HG03439 (cell line): ENCODE data around the gene SNX32.
"Not testable (repeated sequence)": the region's sequence is repeated elsewhere in the genome, so short reads cannot be mapped to it uniquely, and the experiment has no call there.

ENCODE experiments used
- ATAC-seq: cut with Tn5 transposase; IDR thresholded peaks from one replicate; pipeline ENCODE4 v1.9.1; 2021; ENCODE audit warnings: mild to moderate bottlenecking, moderate library complexity; ENCODE audit not compliant: unreplicated experiment

SNX32 gene

DNA sequence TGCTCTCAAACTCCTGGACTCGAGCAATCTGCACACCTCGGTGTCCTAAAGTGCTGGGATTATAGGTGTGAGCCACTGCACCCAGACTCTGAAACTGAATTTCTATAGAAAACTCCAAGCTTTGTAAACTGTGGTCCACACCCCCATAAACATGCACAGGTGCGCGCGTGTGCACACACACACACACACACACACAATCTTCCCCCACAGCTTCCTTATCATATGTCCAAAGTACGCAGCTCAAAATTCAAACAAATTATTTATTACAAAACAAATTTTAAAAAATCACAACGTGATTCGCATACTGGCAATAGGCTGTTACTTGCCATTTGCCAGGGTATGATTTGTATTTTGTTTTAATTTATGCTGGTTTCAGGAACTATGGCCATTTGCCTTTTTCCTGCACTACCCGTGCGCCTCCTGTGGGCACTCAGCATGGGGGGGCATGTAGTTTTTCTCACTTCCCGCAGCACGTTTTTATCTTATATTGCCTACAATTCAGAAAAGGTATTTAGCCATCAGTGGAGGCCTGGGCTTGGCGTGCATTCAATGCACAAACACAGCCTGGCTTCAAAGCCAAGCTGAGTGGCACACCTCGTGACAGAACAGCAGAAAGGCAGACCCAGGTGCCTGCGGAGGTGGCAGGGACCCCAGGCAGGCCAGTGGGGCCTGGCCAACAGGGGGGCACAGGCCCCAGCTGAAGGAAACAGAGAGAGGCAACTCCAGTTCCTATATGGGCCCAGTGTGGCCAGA lies 10.8 kb upstream of the SNX32 start:
- no peak for ATAC-seq

DNA sequence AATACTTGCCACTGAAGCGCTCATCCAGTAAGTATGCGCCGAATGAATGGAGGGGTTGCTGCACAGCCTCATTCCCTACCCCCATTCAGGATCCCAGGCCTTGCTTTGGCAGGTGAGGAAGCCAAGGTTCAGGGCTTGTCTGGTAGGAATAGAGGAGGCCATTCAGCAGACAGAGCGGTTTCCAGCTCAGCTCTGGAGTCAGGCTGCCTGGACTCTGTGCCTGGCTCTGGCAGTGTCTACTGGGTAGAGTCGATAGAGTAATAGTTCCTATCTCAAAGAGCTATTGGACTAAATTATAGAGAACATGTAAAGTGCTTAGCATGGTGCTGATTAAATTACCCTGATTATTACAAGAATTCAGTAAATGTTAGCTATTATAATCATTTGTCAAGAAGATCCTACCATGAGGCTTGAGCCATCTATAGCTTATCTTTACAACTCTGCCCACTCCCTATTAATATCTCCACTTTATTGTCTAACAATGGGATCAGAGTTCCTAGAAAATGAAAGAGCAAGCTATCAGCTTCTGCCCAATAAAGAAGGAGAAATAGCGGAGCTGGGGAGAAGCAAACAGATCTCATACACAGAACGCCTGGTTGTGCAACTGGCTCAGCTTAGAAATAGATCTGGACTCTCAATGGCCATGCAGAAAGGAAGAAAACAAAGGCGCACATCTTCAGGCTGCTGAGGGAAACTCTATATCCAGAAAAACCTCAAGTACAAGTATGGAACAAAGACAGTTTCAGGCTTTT lies 6.6 kb upstream of the SNX32 start:
- ATAC-seq: no peak

DNA sequence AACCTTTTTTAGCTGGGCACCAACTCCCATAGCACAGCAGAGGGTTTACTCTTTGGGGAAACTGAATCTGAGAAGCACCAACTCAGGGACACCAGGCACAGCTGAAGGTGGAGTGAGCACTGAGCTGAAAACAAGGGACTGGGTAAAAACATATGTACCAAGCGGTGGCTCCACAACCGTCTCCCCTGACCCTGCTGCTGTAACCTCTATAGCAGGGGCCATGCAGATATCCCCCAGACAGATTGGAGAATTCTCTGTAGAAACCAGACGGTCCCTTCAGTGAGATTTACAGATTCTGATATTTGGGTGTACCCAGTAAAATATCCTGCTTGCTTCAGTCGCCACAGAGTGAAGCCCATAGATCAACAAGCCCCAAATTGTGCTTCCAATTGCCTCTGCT lies 4.3 kb upstream of the SNX32 start:
- ATAC-seq: no peak

DNA sequence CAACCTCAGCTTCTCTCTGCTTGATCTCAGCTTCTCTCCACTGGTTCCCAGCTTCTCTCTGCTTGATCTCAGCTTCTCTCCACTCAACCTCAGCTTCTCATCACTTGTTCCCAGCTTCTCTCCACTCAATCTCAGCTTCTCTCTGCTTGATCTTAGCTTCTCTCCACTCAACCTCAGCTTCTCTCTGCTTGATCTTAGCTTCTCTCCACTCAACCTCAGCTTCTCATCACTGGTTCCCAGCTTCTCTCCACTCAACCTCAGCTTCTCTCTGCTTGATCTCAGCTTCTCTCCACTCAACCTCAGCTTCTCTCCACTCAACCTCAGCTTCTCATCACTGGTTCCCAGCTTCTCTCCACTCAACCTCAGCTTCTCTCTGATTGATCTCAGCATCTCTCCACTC lies 1.5 kb upstream of the SNX32 start:
- ATAC-seq: not testable (repeated sequence)

DNA sequence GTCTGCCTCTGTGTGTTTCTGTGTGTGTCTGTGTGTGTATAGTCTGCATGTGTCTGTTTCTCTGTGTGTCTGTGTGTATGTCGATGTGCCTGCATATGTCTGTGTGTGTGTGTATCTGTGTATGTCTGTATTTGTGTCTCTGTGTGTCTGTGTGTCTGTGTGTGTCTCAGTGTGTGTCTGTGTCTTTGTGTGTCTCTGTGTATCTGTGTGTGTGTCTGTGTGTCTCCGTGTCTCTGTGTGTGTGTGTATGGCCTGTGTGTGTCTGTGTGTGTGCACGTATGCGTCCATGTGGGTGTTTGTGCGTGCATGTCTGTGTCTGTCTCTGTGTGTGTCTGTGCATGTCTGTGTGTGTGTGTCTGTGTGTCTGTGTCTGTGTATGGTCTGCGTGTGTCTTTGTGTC lies 439 bp downstream of the SNX32 start:
- no peak for ATAC-seq

DNA sequence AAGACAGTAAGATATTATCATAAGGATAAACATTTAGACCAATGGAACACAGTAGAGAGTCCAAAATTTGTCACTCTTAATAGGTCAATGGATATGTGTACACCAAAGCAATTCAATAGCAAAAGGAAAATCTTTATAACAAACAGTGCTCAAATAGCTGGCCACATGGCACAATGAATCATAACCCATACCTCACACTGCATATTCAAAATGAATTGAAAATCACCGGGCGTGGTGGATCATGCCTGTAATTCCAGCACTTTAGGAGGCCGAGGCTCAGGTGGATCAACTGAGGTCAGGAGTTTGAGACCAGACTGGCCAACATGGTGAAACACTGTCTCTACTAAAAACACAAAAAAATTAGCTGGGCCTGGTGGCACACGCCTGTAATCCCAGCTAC lies 8.4 kb downstream of the SNX32 start:
- ATAC-seq: no peak

DNA sequence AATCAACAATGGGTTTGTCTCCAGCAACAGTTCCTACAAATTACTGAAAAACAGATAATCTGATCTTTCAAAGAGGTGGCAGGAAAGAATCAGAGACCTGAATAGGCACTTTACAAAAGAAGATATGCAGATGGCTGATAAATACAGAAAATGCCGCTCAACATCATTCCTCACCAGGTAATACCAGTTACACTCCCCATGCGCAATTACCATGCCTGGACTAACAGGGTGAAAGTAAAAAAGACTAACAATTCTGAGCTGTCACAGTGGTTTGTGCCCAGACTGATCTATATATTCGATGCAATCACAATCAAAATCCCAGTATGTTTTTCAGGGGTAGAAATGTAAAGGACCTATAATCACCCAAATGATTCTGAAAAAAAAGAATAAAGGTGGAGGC lies 10.0 kb downstream of the SNX32 start:
- no peak for ATAC-seq

DNA sequence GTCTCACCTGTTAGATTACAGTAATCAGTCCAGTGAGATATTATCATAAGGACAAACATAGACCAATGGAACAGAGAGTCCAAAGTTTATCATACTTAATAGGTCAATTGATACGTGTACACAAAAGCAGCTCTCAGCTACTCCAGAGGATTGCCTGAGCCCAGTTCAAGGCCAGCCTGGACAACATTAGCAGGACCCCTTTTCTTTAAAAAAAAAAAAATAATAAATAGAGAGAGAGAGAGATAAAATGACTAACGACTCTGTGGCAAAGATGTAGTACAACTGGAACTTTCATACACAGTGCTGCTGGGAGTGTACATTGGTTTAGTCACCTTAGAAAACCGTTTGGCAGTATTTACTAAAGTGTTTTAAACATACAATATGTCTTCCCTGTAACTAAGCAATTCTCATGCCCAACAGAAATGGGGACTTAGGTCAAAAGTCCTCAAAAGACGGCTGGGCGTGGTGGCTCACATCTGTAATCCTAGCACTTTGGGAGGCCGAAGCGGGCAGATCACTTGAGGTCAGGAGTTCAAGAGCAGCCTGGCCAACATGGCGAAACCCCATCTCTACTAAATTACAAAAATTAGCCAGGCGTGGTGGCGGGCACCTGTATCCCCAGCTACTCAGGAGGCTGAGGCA lies 10.6 kb downstream of the SNX32 start:
- no peak for ATAC-seq

DNA sequence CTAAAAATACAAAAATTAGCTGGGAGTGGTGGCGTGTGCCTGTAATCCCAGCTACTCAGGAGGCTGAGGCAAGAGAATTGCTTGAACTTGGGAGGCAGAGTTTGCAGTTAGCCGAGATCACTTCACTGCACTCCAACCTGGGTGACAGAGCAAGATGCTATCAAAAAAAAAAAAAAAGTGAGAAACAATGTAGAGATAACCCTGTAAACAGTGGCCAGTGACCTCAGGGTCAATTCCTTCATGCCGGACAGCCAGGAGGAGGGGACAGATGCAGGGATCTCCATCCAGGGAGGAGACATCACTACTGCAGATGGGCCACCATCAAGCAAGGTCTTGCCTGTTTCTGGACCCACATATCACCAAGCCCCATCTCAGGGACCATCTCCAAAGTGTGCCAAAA lies 14.0 kb downstream of the SNX32 start:
- ATAC-seq: no peak

DNA sequence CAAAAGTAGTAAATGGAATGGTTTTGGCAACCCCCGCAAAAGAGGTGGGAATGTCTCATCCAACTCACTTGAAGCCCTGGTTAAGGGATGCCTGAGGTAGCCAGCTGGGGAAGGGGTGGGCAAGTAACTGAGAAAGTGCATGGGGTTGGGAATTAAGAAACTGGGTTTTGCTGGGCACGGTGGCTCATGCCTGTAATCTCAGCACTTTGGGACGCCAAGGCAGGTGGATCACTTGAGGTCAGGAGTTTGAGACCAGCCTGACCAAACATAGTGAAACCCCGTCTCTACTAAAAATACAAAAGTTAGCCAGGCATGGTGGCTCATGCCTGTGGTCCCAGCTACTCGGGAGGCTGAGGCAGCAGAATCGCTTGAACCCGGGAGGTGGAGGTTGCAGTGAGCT lies 14.9 kb downstream of the SNX32 start:
- not testable (repeated sequence) for ATAC-seq

DNA sequence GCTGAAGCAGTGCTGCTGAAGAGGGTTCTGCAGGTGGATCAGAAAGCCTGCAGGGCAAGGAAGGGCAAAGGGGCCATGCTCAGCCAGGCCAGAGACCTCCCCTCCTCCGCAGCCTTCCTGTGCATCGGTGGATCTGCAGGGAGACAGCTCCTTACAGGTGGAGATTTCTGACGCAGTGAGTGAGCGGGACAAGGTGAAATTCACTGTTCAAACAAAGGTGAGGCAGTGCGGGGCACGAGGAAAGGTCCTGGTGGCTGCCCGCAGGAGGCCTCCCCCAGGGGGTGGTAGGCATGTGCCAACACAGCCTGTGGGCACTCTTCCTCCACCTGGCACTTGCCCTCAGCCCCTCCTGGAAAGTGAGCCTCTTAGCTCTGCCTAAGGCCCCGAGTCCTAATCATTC lies 15.6 kb downstream of the SNX32 start:
- ATAC-seq: no peak

DNA sequence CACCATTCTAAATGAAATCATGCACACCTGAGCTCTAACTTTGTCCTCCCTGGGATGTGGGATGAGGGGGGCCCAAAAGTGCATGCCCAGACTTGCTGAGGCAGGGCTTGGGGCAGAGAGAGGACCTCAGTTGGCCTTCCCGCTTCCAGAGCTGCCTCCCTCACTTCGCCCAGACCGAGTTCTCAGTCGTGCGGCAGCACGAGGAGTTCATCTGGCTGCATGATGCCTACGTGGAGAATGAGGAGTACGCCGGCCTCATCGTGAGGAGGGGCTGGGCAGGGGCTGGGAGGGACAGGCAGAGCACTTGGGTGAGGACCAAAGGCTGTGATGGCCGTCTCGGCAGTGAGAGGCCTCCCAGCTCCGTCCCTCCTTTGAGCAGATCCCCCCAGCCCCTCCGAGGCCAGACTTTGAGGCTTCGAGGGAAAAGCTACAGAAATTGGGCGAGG lies 16.0 kb downstream of the SNX32 start:
- no peak for ATAC-seq

DNA sequence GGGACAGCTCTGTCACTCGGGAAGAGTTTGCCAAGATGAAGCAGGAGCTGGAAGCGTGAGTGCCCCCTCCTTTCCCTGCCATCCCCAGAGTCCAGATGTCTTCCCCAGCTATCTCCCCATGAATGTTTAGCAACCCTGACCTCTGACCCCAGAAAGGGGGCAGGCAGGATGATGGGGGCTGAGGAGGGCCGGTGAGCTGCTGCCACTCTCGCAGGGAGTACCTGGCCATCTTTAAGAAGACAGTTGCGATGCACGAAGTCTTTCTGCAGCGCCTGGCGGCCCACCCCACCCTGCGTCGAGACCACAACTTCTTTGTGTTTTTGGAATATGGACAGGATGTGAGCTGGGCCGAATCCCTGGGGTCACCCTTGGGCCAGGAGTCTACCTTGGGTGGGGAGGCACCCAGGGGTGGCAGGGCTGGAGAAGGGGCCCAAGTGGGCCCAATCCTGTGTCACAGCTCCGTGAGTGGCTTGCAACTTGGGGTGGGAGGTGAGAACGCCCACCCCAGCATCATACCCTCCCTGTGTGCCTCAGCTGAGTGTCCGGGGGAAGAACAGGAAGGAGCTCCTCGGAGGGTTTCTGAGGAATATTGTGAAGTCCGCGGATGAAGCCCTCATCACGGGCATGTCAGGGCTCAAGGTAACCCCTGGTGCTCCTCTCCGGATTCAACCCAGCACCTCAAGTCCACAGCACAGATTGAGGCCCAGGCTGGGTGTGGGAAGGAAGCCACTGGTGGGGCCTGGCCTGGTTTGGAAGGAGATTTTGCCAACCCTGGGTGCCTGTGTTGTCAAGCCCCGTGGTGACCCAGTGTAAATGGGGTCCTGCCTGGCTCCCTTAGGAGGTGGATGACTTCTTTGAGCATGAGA lies 16.7 kb downstream of the SNX32 start:
- ATAC-seq: no peak

DNA sequence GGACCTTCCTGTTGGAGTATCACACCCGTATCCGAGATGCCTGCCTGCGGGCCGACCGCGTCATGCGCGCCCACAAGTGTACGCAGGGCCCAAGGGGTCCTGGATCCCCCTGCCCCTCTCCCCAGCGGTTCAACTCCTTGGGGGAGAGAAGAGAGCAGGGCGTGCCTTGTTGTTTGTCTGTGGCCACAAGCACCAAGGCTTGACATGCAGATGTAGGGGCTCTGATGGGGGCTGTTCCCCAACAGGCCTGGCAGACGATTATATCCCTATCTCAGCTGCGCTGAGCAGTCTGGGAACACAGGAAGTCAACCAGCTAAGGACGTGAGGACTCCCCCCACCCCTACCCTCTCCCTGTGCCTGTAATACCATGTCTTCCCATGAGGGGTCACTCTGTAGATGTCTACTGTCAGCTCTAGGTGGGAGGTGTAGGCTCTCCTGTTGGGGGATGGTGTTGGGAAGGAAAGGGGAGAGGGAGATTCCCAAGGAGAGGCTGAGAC lies 17.4 kb downstream of the SNX32 start:
- no peak for ATAC-seq

DNA sequence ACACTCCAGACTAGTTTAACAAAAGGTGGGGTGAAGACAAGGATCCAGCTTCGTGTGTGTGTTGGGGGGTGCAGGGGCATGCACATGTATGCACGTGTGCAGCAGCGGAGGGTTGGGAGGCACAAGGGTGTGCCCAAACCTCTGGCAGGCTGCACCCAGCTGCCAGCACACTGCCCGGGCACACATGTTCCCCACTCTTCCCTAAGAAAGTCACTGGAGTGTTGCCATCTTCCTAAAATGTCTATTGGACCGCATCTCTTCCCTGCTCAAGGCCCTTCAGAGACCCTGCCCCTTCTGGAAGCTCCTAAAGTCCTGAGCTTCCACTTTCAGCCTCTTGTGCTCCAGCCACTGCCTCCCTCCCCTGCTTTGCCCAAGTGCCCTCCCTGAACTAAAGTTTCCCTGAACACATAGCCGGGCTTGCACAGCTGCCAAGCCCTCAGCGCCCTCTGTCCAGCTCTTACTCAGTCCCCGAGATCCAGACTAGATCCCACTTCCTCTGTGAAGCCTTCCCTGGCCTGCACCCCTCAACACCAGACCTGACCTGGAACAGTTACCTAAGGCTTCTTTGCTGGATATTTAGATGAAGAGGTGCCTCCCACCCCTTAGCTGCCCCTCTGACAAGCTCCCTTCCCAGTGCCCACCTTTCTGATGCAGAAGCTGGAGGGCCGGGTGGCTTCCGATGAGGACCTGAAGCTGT lies 18.2 kb downstream of the SNX32 start:
- no peak for ATAC-seq

DNA sequence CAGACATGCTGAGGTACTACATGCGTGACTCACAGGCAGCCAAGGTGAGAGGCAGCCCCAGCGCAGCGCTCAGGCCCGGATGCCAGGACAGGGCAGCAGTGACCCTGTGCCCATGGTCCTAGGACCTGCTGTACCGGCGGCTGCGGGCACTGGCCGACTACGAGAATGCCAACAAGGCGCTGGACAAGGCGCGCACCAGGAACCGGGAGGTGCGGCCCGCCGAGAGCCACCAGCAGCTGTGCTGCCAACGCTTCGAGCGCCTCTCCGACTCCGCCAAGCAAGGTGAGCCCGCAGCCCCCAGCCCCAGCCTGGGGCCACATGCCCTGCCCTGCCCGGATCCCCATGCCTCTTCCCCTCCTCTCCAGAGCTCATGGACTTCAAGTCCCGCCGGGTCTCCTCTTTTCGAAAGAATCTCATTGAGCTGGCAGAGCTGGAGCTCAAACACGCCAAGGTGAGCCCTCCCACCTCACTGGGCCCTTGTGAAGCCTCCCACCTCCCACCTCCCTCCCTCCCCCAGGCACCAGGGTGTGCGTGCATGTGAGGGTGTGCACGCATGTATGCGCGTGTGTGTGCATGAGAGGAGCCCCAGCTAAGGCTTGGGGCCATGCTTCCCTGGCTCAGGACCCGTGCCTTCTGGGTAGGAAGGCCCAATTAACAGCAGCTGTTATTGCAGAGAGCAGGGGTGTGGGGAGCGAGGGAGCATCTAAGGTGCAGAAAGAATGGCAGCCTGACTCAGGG lies 18.9 kb downstream of the SNX32 start:
- no peak for ATAC-seq

DNA sequence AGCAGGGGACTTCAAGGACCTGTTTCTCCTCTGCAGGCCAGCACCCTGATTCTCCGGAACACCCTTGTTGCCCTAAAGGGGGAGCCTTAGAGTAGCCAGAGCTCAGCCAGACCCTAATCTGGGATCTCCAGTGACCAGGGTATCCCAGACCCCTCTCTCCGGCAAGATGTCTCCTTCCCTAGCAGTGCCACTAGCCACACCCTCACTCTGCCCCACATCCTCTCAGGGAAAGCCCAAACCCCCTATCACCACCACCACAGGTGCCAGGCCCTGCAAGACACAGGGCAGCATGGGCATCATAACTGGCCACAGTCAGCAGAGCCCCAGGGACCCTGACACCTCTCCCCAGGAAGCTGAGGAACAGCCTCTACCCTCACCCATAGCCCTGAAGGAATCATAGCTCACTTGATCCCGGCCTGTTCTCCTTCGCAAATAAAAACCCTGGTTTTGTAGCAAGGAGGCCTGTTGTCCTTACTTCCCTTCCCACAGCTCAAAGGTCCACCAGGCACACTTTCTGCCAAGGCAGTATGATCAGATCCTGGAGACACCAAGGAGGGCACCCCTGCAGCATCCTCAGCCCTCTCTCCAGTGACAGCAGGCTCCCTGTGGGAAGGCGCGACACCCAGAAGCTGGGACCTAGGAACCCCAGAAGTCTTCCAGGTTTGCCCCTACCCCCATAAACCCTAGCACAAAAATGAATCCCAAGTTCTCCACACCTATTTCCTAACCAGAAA lies 19.6 kb downstream of the SNX32 start:
- ATAC-seq: no peak

DNA sequence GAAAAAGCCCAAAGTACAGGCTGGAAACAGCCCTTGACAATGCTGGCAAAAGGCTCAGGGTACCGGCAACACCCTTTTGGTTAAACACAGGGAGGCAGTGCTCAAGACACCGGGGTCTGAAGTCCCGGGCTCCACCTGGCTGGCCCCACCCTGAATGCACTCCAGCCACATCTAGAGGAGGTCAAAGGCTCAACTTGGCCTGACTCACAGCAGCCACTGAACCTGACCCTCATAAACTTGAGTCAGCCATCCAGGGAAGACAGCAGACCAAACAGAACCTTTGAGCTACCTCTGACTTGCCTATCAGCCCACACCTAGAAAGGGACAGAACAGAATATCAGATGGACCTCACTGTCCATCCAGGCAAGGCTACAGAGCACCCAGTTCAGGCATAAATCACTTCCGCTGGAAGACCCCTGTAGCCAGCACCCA lies 20.4 kb downstream of the SNX32 start:
- no peak for ATAC-seq
